GM10248 (cell line): ENCODE measurements around the gene SDK1.

ENCODE experiments used
- CTCF ChIA-PET: fragments of 300-600 bp; sonication (Branson Sonifier 250); formaldehyde crosslinking; extraction: SDS; loops from one replicate; lab custom pipeline; 2021; ENCODE audit warnings: antibody characterized with exemption; lab: Yijun Ruan, JAX
- POLR2A ChIA-PET: fragments of 350-650 bp; sonication (Branson Sonifier 250); formaldehyde crosslinking; extraction: SDS; loops from one replicate; lab custom pipeline; 2020; ENCODE audit warnings: antibody characterized with exemption; lab: Yijun Ruan, JAX
- DNase-seq: peaks from one replicate; pipeline ENCODE4 v3.0.0; 2012; ENCODE audit errors: extremely low spot score
- CTCF ChIP-seq: IDR thresholded peaks from 2 replicates; pipeline ENCODE4 v1.5.1; 2012; ENCODE audit warnings: mild to moderate bottlenecking, low read depth; ENCODE audit errors: extremely low read depth, missing control alignments, control extremely low read depth

SDK1 gene

GRCh38 chr7:4244041-4244440 is 943.0 kb downstream of the SDK1 start:
- DNase-seq, result no peak
- ChIA-PET POLR2A (no interaction called here), CTCF (no interaction called here)
- no peak for TF ChIP-seq CTCF

DNA sequence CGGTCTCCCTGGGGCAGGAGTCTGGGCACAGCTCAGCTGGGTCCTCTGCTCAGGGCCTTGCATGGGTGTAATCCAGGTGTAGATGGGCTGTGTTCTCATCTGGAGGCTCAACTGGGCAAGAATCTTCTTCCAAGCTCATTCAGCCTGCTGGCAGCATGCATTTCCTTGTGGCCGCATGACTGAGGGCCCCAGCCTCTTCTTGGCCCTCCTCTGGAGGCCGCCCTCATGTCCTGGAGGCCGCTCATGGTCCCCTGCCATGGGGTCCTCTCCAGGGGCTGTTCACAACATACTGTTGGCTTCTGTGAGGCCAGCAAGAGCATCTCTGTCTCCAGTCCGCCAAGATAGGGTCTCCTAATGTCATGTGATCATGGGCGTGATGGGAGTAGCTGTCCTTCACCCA is 943.6 kb downstream of the SDK1 start:
- ChIA-PET POLR2A (no interaction called here), CTCF (no interaction called here)
- TF ChIP-seq CTCF, result no peak
- DNase-seq, result no peak

DNA sequence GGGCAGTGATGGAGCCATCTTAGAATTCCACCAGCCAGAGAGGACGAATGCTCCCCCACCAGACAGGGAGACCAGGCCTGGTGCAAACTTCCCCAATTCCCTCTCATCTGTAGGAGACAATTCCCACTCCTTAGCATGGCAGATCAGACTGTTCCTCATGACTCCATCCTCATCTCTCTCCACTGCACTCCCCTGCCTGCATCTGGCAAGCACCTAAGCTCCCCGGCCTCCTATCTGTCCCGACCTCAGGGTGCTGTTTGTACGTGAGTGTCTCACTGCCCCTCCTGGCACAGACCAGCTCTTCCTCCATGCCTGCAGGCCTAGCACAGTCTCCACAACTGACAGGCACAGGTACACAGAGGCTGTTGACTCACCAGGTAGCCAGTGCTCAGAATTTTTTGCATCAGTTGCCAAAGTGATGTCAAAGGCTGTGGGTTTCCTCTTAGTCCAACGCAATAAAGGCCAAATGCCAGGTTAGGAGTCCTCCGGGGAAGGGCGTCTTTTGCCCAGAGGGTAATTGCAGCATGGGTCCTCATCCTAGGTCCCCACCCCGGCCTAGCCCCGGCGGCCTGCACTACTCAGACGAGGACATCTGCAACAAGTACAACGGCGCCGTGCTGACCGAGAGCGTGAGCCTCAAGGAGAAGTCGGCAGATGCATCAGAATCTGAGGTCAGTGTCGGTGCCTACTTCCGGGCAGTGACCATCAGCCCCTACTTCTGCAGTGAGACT is 944.2 kb downstream of the SDK1 start:
- no peak for TF ChIP-seq CTCF
- ChIA-PET CTCF (no interaction called here), POLR2A (no interaction called here)
- no peak for DNase-seq

- POLR2A ChIA-PET, result no interaction called here
- TF ChIP-seq CTCF, result no peak
- no peak for DNase-seq
- CTCF ChIA-PET, result no interaction called here
These were observed 944.9 kb downstream of the SDK1 start for GRCh38 chr7:4245866-4246470.

DNA sequence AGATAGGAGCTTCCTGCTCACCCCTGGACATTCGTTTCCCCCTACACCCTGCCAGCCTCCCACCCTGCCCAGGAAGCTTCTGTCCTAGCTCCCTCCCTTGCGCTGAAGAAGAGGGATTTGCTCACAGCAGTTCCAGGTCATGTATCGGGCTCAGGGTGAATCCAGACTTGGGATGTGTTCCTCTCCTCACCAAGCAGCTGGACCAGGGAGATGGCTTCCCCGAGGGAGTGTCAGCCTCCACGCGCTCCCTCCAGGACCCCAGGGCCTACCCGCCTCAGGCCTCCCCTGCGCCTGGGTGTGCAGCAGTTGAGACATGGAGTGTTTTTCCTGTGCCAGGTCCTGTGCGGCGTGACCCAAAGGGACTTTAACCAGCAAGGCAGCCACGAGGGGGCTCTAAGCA is 945.5 kb downstream of the SDK1 start:
- POLR2A ChIA-PET, result no interaction called here
- TF ChIP-seq CTCF, result no peak
- no peak for DNase-seq
- CTCF ChIA-PET, result no interaction called here

- POLR2A ChIA-PET, result no interaction called here
- TF ChIP-seq CTCF, result no peak
- CTCF ChIA-PET, result no interaction called here
- DNase-seq, result no peak
These were observed 946.2 kb downstream of the SDK1 start for GRCh38 chr7:4247106-4247876.
